Liver (tissue), 9 donors: ENCODE data around the gene KCNJ5. TPM values are rescaled to one million over a fixed set of nuclear protein-coding genes. Genes with fewer than 3 reads are reported as not detected.

Source experiments
- DNase-seq: peaks from one replicate; pipeline ENCODE4 v3.0.0-alpha.2; 2017; ENCODE audit warnings: low spot score
- H3K27ac ChIP-seq, 2 donors: one replicate each; pipeline ENCODE4 v1.7.0; 2013; ENCODE audit warnings: inconsistent platforms in 2 of 2, low read length in 2 of 2, control low read depth in 1 of 2, low read depth in 1 of 2, mild to moderate bottlenecking in 1 of 2
- H3K27me3 ChIP-seq, 4 donors: one replicate each; pipeline versions ENCODE4 v1.6.1 to v1.7.0; 2013; ENCODE audit warnings: low read length in 3 of 4, inconsistent platforms in 1 of 4, mild to moderate bottlenecking in 1 of 4, moderate library complexity in 1 of 4; ENCODE audit not compliant: control insufficient read depth in 4 of 4, insufficient read depth in 4 of 4
- H3K36me3 ChIP-seq, 4 donors: one replicate each; pipeline versions ENCODE4 v1.6.1 to v1.7.0; 2013; ENCODE audit warnings: low read length in 3 of 4, mild to moderate bottlenecking in 3 of 4, low read depth in 1 of 4, moderate library complexity in 1 of 4; ENCODE audit not compliant: control insufficient read depth in 4 of 4, insufficient read depth in 3 of 4
- H3K4me1 ChIP-seq, 4 donors: one replicate each; pipeline versions ENCODE4 v1.6.1 to v1.7.0; 2013; ENCODE audit warnings: low read length in 3 of 4, mild to moderate bottlenecking in 3 of 4, moderate library complexity in 1 of 4; ENCODE audit not compliant: control insufficient read depth in 4 of 4, insufficient read depth in 4 of 4
- H3K4me3 ChIP-seq, 3 donors: one replicate each; pipeline versions ENCODE4 v1.6.1 to v1.7.0; 2013; ENCODE audit warnings: low read length in 3 of 3, control low read depth in 1 of 3, low read depth in 1 of 3, mild to moderate bottlenecking in 1 of 3
- H3K9ac ChIP-seq, 2 donors: one replicate each; pipeline ENCODE4 v1.7.0; 2013; ENCODE audit warnings: low read length in 2 of 2, mild to moderate bottlenecking in 2 of 2, moderate library complexity in 2 of 2, control low read depth in 1 of 2, low read depth in 1 of 2
- H3K9me3 ChIP-seq, 4 donors: one replicate each; pipeline versions ENCODE4 v1.6.1 to v1.7.0; 2013; ENCODE audit warnings: low read length in 3 of 4; ENCODE audit not compliant: control insufficient read depth in 4 of 4
- CTCF ChIP-seq: fragments of 150-350 bp; IDR thresholded peaks from 2 replicates; pipeline ENCODE4 v1.5.1; 2017; ENCODE audit warnings: improper control_type of control experiment, low read depth, low read length; ENCODE audit not compliant: missing input control
- EGR1 ChIP-seq, 2 donors: IDR thresholded peaks; 2 replicates each; pipeline ENCODE4 v1.6.1; 2016 to 2018; ENCODE audit warnings: antibody characterized with exemption in 2 of 2, low read depth in 2 of 2
- FOXA1 ChIP-seq: IDR thresholded peaks from 2 replicates; pipeline ENCODE4 v1.6.1; 2016; ENCODE audit warnings: antibody characterized with exemption
- FOXA2 ChIP-seq: IDR thresholded peaks from 2 replicates; pipeline ENCODE4 v1.6.1; 2016; ENCODE audit warnings: antibody characterized with exemption
- GABPA ChIP-seq, 2 donors: IDR thresholded peaks in 1 of 2; conservative IDR thresholded peaks in 1 of 2; 2 replicates each; pipeline ENCODE4 v1.6.1; 2016; ENCODE audit warnings: antibody characterized with exemption in 2 of 2, mild to moderate bottlenecking in 1 of 2, moderate library complexity in 1 of 2
- HNF4G ChIP-seq: IDR thresholded peaks from 2 replicates; pipeline ENCODE4 v1.6.1; 2016; ENCODE audit warnings: antibody characterized with exemption
- JUND ChIP-seq, 2 donors: IDR thresholded peaks; 2 replicates each; pipeline ENCODE4 v1.6.1; 2016; ENCODE audit warnings: antibody characterized with exemption in 2 of 2
- RXRA ChIP-seq, 2 donors: IDR thresholded peaks; 2 replicates each; pipeline ENCODE4 v1.6.1; 2017 to 2018; ENCODE audit warnings: antibody characterized with exemption in 2 of 2, mild to moderate bottlenecking in 1 of 2
- SP1 ChIP-seq: IDR thresholded peaks from 2 replicates; pipeline ENCODE4 v1.6.1; 2018; ENCODE audit warnings: antibody characterized with exemption, mild to moderate bottlenecking
- TAF1 ChIP-seq: conservative IDR thresholded peaks from 2 replicates; pipeline ENCODE4 v1.6.1; 2016; ENCODE audit warnings: antibody characterized with exemption, mild to moderate bottlenecking
- YY1 ChIP-seq: IDR thresholded peaks from 2 replicates; pipeline ENCODE4 v1.6.1; 2016; ENCODE audit warnings: antibody characterized with exemption, mild to moderate bottlenecking
- ZBTB33 ChIP-seq: IDR thresholded peaks from 2 replicates; pipeline ENCODE4 v1.6.1; 2016; ENCODE audit warnings: antibody characterized with exemption
- WGBS: extraction: QIAGEN DNeasy Blood & Tissue Kit; methylation state at CpG from one replicate; pipeline ENCODE4 v1.1.7; 2013; 5-methylcytosine and 5-hydroxymethylcytosine counted together
- polyA plus RNA-seq, 2 donors: library from polyadenylated mRNA; stranded (reverse) in 1 of 2; unstranded in 1 of 2; fragments of 200-250 nt in 1 of 2; fragments of >200 nt in 1 of 2; fragmentation: Nextera tagmentation in 1 of 2; extraction: Ambion mirVana in 1 of 2; gene quantifications; one replicate each; pipeline versions ENCODE4 v1.2.1 to v1.2.3, GENCODE V29; 2013 to 2015
- total RNA-seq, 2 donors: library from RNA; depleted of rRNA; stranded (reverse); fragments of >200 nt; gene quantifications; one replicate each; pipeline ENCODE4 v1.2.3, GENCODE V29; 2014
- TF ChIP-seq, protein P1 (sequence below): IDR thresholded peaks from 2 replicates; pipeline ENCODE4 v1.6.1; 2016; ENCODE audit warnings: antibody characterized with exemption
- donor health status: healthy.
- donor health status: healthy.
- donor health status: healthy.
- donor health status: healthy.
- donor health status: healthy.

KCNJ5 gene
- total and polyA plus RNA-seq, 4 donors, result 0.04 to 0.08 (median 0.06) TPM

DNA sequence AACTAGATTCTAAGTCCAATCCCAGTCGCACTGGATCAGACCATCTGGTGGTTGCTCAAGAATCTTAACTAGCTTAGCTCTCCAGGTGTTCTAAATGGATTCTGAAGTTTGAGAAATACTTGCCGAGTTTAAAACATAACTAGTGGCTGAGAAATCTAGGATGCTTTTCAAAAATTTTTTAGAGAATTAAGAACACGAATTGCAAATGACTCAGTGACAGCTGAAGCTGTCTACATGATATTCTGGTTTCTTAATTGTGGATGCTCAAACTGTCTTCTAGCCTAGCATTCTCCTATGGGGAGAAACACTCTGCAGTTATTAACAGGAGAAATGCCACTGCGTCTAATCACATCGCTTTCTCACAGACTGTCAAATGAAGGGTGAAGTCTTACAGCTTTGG lies 71.7 kb downstream of the KCNJ5 start:
- Histone ChIP-seq H3K4me3 (no peak overlapping the region), H3K27me3 (no peaks in the 10 kb centered on the region), H3K36me3 (no peaks in the 10 kb centered on the region), H3K9ac (no peak overlapping the region), H3K27ac (no peak overlapping the region), H3K4me1 (no peaks in the 10 kb centered on the region), H3K9me3 (no peaks in the 10 kb centered on the region)
- TF ChIP-seq, protein P1, sequence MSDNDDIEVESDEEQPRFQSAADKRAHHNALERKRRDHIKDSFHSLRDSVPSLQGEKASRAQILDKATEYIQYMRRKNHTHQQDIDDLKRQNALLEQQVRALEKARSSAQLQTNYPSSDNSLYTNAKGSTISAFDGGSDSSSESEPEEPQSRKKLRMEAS, result no peak
- TF ChIP-seq FOXA1, result no peak
- no peak for TF ChIP-seq TAF1
- TF ChIP-seq RXRA (IDR thresholded peaks at IDR 0.05), result no peak
- no peak for TF ChIP-seq ZBTB33
- no peak for TF ChIP-seq YY1
- WGBS, result 89% methylated on average over 5 of the region's 5 CpGs
- no peak for DNase-seq

DNA sequence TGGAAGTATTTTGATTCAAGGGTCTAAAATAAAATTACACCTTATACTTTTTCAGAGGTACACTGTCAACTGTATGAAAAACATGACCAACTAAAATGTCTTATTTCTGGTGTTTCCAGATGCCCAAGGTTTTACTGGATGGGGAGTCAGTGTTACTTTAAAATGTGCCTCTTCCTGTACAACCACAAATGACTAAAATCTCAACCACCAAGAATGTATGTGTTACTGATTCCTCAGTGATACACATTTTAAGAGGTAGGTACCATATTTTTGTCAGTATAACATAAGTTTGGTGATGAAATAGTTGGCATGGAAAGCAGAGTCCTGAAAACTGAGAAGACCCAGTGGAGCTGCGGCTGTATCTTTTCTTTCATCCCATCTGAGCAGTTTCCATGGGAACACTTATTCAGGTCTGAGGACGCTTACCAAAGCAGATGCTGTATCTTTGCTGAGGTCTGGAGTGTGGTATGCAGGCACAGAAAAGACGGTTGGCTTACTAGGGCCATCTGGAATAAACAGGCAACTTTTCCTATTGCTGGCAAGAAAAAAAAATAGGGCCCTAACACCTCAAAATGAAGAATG lies 72.7 kb downstream of the KCNJ5 start:
- Histone ChIP-seq H3K4me3 (no peak overlapping the region), H3K4me1 (no peaks in the 10 kb centered on the region), H3K27me3 (no peaks in the 10 kb centered on the region), H3K27ac (no peak overlapping the region), H3K9me3 (no peaks in the 10 kb centered on the region), H3K36me3 (peaks cover 0 to 5% (median 2%) of the 10 kb centered on the region in 4 donors), H3K9ac (no peak overlapping the region)
- TF ChIP-seq GABPA (IDR thresholded peaks at IDR 0.05 in 1 of 2, conservative IDR thresholded peaks at IDR 0.05 in 1 of 2) (no peak), ZBTB33 (no peak), RXRA (IDR thresholded peaks at IDR 0.05) (no peak), SP1 (no peak), HNF4G (no peak), FOXA2 (no peak), CTCF (no peak), JUND (IDR thresholded peaks at IDR 0.05) (no peak), TAF1 (no peak), EGR1 (IDR thresholded peaks at IDR 0.05; ENCODE audit: low read depth in 2 of 2) (no peak)
- no peak for DNase-seq
- WGBS, result 94% methylated on average over 3 of the region's 3 CpGs
